GM18517 (cell line): Measurements from ENCODE around the gene SOX2.

Experiments used
- ATAC-seq: cut with Tn5 transposase; IDR thresholded peaks from one replicate; pipeline ENCODE4 v1.9.1; 2021; ENCODE audit warnings: mild to moderate bottlenecking, moderate library complexity; ENCODE audit not compliant: unreplicated experiment

The SOX2 gene

DNA sequence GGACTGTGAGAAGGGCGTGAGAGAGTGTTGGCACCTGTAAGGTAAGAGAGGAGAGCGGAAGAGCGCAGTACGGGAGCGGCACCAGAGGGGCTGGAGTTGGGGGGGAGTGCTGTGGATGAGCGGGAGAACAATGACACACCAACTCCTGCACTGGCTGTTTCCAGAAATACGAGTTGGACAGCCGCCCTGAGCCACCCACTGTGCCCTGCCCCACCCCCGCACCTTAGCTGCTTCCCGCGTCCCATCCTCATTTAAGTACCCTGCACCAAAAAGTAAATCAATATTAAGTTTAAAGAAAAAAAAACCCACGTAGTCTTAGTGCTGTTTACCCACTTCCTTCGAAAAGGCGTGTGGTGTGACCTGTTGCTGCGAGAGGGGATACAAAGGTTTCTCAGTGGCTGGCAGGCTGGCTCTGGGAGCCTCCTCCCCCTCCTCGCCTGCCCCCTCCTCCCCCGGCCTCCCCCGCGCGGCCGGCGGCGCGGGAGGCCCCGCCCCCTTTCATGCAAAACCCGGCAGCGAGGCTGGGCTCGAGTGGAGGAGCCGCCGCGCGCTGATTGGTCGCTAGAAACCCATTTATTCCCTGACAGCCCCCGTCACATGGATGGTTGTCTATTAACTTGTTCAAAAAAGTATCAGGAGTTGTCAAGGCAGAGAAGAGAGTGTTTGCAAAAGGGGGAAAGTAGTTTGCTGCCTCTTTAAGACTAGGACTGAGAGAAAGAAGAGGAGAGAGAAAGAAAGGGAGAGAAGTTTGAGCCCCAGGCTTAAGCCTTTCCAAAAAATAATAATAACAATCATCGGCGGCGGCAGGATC is at the start of gene SOX2:
Gene SOX2, plus strand, starts transcription at position 601 of the 811 bp plus-strand sequence. CDS start 436 bp downstream, outside the sequence.
- no peak for ATAC-seq

DNA sequence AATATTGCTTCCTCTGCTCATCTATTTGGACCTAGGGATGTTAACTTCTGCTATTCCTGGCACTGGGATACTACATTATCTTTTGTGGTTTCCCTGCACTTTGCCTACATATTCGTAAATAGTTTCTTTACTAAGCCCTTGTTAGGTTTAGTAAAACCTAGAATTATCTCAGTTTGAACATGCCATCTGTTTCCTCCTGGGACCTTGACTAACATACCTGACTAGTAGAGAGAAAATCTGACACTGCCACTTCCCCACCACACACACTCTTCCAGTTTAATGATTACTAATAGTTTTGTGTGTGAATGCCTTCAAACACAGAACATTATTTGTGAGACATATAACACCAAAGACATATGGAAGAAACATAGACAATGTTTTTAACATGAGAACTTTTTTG is 28.2 kb upstream of the SOX2 start:
- no peak for ATAC-seq

DNA sequence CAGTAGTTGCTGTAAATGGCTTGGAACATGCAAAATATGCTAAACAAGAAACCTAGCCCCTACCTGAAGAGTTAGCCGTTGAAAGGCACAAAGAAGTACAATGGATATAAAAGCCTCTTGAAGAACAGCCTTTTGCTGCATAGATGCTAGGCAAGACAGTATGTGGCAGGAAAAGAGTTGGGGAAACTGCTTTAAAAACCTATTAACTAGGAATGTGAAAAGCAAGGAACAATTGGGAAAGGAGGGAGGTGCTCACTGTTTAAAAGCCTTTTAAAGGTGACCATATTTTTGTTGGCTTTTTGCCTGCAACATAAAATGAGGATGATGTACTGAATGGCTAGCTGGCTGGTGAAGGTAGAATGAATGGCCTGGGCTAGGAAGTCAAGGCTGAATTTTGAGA is 24.5 kb upstream of the SOX2 start:
- ATAC-seq = no peak

DNA sequence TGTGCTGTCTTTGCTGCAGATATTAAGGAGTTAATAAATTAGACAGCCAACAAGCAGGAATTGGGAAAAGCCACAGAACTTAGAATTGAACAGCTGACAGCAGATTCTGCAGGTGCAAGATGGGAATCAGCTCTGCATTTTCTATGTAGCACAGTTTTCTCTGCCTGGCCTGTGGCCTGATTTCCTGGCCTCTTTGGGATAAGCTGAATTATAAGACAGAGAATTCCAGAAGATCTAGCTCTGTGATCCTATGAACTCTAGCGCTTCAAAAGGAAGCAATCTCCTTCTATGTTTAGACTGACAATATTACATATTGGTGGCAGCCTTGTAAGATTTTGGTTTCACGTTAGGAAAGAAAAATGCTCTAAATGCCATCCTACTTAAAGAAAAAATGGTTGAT is 24.0 kb upstream of the SOX2 start:
- no peak for ATAC-seq

DNA sequence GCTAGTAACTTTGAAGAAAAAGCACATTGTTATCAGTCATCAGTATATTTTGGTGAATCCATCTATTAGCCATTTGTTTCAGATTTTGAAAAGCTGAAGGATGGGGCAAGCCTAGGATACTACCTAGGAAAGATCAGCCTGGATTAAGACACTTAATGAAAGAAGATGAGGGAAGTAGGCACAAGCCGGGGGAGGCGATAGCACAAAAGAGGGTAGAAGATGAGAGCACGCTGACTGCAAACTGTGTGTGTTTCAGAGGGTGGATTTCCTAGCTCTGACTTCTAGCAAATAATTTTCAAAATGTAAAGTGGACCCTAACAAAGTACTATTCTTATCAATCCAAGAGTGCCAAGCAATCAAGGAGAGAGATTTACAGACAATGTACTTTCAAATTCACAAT is 22.2 kb upstream of the SOX2 start:
- ATAC-seq = no peak

DNA sequence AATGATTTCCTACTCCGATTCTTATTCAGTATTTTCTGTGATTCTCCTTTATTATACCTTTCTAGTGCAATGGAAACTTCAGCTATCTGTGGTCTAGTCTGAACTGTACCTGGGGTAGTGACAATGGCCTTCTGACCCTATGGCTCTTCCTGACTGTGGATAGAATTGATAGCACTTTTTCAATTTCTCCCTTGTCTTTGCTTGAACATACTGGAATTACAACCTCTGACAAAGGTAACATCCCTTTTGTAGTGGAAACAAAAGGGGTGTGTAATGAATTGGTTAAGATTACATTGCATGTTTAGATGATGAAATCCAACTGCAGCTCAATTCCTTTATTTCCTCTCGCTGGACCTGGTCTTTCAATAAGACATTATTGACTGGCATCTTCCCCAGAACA is 21.0 kb upstream of the SOX2 start:
- no peak for ATAC-seq

DNA sequence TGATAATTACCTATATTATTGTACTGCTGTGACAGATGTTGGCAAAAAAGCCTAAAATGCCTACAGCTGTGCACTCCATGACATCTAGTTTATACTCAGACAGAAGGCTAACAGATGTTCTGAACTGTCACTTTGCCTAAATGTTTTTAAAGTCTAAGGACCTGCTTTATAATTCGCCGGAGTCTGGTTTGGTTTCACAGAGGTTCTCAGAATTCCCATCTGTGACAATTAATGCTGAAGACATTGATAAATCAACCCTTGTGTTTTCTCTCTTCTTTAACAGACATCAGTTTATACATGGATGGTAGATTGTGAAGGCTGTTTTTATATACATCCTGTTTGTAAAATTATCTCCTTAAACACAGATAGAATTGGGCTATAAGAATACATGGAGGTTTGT is 19.8 kb upstream of the SOX2 start:
- ATAC-seq = no peak

DNA sequence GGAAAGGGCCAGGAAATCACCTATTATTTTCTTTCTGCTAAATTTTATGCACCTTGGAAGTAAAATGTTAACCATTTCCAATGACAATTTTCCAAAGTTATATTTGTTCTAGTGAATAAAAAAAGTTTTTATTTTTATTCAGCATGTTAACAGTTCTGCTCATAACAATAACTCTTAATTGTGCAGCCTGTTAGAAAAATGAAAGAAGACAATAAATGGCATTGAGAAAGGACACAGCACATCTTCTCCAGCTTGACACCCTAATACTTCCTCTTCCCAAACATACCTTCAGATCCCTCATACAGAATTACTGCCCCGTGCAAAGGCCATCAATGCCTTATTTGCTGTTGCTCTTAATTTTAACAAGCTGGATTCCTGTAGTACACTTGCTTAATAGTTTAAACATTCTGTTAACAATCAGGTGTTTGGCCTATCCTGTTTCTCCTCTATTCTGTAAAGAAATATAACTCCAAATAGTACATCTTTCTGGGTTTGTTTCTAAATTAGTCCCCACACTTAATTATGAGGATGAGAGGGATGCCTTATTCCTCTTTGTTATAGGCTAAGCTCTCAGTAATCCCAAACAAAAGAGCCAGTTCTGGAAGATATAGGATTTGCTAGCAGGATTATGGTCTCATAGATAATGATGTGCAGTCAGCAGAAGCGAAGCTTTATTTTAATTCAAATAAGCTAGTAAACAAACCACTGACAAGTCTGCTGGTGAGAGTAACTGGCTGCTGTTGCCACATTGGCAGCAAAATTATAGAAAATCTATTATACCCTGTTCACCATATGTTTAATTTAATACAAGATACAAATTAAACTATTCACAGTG is 19.2 kb upstream of the SOX2 start:
- ATAC-seq = no peak

DNA sequence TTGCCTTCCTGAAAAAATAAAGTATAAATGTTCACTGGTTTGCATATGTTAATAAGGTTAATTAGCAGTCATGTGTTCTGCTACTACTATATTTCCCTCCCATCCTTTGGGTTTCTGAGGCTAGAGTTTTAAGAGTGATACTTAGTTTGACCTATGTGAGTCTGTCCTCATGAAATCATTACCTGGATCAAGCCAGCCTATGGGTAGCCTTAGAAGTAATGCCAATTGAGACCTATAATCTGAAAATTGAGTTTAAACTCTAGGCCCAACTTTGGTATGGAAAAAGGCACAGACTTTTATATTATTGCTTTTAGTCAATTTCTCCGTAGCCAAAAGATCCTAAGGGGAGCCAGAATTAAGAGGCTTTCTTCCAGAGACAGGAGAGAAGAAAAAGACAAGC is 18.4 kb upstream of the SOX2 start:
- ATAC-seq = no peak

DNA sequence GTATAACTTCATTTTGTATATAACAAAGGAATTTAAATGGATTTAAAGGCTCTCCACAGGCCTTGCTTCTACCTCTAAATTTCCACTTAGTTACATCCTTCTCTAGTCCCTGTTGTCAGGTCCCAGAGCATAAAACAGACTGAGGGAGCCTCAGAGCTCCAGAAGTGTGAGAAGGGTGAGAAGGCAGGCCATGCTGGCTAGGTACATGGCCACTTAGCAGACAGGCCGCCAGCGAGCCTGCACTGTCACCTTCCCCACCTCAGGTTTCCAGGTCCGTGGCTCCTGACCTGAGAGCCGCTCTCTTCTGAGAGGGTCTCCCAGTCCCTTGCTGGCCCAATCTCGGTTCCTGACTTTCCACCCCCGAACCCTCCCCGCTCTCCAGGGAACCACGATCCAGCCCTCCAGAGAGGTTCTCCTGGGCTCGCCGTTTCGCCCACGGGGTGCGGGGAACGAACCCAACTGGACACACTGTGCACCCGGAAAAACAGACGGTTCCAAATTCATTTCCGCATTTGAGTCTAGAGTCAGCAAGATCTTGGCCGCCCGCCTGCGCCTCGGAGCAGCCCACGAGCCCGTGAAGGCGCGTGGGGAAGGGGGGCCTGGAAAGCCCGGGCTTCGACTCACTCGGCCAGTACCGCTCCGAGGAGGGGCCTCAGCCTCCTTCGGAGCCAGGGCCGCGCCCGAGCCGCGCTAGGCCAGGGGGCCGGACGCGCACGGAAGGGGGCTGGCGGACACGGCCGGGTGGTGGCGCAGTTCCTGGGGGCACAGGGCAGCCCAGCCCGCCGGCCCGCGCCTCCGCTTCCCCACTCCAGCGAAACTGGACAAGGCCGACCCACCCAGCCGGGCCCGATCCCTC is 16.7 kb upstream of the SOX2 start:
- no peak for ATAC-seq

DNA sequence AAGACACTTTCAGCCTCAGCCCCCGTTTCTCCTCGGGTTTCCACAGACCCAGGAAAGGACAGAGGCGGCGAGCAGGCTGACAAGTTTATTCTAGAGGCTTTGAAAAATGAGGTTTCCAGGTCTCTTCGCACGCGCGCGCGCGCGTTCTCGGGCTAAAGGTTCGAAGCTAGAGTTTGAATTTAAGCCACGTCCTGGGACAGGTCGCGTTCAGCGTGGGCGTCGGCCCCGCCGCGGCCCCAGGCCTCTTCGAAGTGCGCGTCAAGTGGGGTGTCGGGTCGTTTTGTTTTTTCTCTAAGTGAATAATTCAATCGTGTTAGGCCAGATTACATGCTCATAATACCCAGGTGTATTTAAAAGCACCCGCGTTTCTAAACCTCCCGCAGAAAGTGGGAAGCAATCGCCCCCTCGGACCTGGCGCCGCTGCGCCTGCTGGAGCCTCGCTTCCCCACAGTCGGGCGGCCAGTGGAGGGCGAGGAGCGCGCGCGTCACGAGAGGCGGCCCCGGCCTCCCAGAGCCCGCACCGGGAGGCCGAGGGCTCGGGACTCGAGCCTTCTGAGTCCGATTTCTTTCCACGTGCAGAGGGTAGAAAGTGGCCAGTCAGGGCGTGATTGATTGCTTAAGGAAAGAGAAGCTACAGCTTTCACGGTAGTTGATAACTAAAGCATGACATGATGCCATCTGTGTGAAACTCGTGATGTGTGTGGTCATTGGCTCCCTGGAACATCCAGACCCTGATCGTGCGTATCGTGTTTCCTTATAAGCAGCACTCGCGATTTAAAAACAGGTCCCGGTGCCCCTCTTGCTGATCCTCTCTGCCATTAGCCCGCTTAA is 15.8 kb upstream of the SOX2 start:
- no peak for ATAC-seq

DNA sequence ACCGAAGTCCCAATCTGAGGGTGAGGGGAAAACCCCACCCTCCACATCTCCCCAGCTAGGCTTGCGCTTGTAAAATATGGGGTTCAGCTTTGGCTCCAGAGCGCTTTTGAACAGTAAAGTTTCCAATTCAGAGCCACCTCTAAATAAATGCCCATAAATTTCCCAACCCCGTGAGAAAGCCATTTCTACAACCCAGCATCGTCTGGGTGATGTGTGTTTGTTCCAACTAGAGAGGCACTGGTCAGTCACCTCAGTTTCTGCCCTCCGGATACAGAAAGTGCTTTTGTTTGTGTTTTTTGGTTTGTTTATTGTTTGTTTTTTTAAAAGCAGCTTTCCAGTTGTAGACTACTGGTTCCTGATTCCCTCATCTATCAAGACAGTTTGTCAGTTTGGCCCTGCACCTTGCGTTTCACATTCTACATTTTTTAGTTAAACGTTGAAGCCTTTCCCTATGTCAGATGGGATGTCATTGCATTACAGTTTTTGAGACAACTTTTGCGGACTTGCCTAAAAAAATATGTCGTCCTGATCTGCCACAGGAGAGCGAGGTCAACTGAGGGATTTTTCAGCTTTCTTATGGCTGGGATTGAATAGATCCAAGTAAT is 15.0 kb upstream of the SOX2 start:
- ATAC-seq = no peak

DNA sequence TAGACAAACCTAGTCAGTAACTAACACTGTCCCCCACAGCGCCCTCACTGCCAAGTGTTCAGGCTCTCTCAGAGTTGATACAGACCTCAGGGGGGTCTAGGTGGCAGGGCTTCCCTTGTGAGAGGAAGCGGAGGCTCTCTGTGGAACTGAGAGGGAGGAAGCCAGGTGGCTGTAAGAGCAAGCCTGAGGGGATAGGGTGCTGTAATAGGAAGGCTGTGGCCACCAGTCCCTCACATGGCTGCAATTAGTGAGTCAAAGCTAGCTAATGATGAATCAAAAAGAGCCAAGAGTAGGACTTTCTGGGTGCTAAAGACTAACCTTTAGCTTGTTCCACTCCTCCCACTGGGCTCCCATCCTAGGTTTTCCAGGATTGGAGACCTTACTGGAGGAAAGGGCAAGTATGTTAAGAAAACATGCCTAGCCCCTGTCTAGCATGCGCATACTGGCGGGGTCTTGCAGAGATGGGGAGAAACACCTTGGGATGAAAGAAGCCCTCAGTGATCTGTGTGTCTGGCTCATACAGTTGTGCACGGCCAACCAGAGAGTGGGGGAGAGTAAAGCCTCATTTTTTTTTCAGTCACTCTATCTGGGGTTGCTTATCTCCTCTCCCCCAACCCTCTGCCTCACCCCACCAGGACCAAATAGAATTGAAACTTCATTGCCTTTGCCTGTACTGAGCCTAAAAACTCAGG is 13.3 kb upstream of the SOX2 start:
- ATAC-seq = no peak

DNA sequence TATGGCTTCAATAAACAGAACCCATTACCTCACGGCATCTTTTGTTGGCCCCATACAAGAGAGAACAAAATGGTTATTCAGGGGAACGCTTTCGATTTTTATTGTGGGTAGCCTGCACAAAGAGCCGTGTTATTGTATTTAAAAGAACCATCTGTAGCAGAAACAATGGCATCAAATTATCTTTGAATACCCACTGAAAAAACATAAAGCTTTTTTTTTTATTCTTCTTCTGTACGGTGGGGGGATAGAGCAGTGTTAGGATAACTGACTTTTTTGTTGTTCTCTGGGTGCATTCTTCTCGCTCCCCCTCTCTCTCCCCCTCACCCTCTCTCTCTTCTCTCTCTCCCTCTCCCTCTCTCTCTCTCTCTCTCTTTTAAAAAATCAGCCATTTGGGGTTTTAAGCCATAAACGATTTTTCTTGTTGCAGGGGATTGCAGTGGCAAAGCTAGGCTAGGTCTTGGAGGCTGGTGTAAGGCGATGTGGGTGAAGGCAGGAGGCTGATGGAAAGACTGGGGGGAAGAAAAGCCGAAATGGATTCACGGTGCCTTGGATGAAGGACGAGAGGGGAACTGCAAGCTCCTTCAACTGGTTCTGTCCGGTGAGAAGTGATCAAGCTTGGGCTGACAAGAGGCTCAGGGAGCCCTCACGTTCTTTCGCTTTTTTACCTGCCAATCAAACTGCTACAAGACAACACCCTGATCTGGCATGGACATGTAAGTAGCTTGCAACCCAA is 12.4 kb upstream of the SOX2 start:
- ATAC-seq = no peak

DNA sequence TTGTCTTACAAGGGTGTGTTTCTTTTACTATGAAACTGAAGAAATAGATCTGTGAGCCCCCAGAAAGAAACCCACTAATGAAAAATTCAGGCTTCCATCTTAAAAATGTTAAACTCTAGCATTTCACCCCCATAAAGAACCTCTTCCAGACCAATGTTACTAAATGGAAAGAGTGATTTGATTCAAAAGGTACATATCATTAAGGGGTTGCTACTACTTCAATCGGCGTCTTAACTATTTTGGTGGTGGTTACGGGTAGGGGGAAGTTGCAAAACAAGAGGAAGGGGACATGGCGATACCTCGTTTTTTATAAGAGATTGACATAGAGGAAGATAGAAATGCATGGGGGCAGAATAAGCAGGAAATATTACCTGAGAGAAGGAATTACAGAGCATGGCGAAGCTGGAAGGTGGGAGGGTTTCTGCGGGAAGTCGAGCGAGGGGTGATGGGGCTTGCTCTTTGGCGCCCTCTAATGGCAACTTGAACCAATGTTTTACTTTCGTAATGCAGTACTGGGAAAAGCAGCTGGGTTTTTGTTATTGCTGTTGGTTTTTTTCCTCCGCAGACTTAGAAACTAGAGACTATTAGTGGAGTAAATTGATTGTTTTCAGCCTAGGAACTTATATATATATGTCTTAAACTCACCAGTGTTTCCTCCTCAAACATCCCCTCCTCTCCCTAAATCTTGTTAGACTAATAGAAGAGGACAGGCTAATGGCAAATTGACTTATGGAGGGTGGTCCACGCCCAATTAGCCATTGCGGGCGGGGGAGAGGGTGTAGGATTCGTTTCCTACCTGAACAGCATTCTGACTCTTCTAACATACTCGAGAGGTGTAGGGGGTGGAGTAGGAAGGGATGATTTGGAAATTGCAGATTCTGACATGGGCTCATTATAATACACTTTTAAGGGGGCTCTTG is 11.3 kb upstream of the SOX2 start:
- peak; percentile 79 for ATAC-seq

DNA sequence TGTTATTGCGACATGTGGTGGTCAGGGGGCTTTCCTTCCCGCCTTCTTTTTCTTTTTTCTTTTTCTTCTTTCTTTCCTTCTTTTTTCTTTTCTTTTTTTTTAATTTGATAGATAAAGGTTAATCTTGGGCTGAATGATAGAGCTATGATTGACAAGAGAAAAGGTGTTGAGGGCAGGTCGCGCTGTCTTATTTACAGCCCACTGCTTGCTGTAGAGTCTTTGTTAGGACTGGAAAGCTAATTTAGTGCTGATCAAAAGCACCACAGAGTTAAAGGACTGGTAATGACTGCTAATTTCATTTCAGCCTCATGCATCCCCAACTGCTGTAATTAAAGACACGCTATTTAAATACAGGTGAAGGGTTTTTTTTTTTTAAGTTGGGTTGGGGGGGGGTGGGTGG is 10.6 kb upstream of the SOX2 start:
- ATAC-seq = no peak

DNA sequence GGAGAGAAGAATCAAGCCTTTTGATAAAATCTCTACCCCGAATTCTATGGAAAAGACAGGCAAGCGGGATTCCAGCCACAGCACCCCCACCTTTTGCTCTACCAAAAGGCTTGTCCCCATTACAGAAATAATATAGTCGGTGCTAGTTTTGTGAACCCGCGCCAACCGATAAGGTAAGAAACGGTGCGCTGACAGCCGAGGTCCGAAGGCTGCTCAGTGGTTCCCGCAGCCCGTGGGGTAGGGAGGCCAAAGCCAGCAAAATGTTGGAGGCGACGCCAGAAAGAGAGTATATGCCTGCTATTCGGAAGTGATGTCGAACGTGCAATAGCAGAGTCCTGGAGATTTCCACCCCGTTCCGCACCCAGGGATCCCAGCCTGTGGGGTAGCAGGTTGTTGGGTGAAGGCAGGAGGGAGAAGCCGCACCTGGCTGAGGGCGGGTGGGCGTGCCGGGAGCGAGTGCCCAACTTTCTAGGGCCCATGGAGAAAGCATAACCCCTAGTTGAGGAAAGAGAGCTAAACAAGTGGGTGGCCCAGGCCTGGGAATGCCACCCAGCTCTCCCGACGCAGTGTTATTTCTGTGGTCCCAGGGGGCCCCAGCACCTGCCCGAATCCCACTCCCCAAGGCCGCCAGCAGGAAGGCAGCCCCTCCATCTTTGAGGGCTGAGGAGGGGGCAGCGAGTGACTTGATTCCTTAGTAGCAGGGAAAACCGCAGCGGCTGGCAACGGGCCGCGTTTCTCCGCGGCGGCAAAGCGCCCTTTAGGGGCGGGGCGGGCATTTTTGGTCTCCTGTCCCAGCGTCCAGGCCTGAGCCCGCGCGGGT is 7.9 kb upstream of the SOX2 start:
- ATAC-seq = no peak
